Fibroblast of skin of scalp (primary cell): Measurements from ENCODE around the gene ADAMTS2.

Experiments used
- DNase-seq: peaks from one replicate; pipeline ENCODE4 v3.0.0-alpha.2; 2013

ADAMTS2 gene

GRCh38 chr5:179371681-179372680 lies 26.7 kb upstream of the ADAMTS2 start:
- peak; percentile 29 for DNase-seq

GRCh38 chr5:179371121-179371510 lies 25.9 kb upstream of the ADAMTS2 start:
- peak; percentile 34 for DNase-seq

- no peak for DNase-seq
Measured at GRCh38 chr5:179370490-179371120, 25.3 kb upstream of the ADAMTS2 start.

- no peak for DNase-seq
Measured at GRCh38 chr5:179369530-179369884, 24.2 kb upstream of the ADAMTS2 start.

- no peak for DNase-seq
Measured at GRCh38 chr5:179368806-179369529, 23.7 kb upstream of the ADAMTS2 start.

- no peak for DNase-seq
Measured at GRCh38 chr5:179368126-179368805, 23.0 kb upstream of the ADAMTS2 start.

- no peak for DNase-seq
Measured at GRCh38 chr5:179367491-179367890, 22.2 kb upstream of the ADAMTS2 start.

GRCh38 chr5:179362355-179362754 lies 17.1 kb upstream of the ADAMTS2 start:
- no peak for DNase-seq

GRCh38 chr5:179361037-179361603 lies 15.9 kb upstream of the ADAMTS2 start:
- no peak for DNase-seq

- DNase-seq: no peak
Measured at GRCh38 chr5:179357031-179357430, 11.8 kb upstream of the ADAMTS2 start.

- DNase-seq: peak; percentile 40
Measured at GRCh38 chr5:179355976-179356974, 11.0 kb upstream of the ADAMTS2 start.

- DNase-seq: no peak
Measured at GRCh38 chr5:179354305-179354882, 9.1 kb upstream of the ADAMTS2 start.

GRCh38 chr5:179348843-179349242 lies 3.6 kb upstream of the ADAMTS2 start:
- no peak for DNase-seq

GRCh38 chr5:179348011-179348530 lies 2.8 kb upstream of the ADAMTS2 start:
- no peak for DNase-seq

- DNase-seq: no peak
Measured at GRCh38 chr5:179347581-179347980, 2.3 kb upstream of the ADAMTS2 start.

GRCh38 chr5:179346875-179347274 lies 1.6 kb upstream of the ADAMTS2 start:
- DNase-seq: no peak

GRCh38 chr5:179346401-179346800 lies 1.1 kb upstream of the ADAMTS2 start:
- no peak for DNase-seq

- no peak for DNase-seq
Measured at GRCh38 chr5:179345183-179345432, 153 bp downstream of the ADAMTS2 start.

GRCh38 chr5:179344431-179345182 lies 654 bp downstream of the ADAMTS2 start:
- DNase-seq: peak; percentile 27
